Suprapubic skin (tissue), 3 donors: ENCODE data around the gene PARVB.

Source experiments
- EP300 ChIP-seq: sonication (generic); formaldehyde crosslinking; IDR thresholded peaks from one replicate; pipeline ENCODE4 v1.6.1; 2017; ENCODE audit warnings: antibody characterized with exemption
- TF ChIP-seq, protein P1 (sequence below), 2 donors: fragments of 200-600 bp in 1 of 2; fragments of 450-650 bp in 1 of 2; sonication (generic) in 1 of 2; IDR thresholded peaks; one replicate each; pipeline ENCODE4 v1.5.1; 2016 to 2019; ENCODE audit warnings: antibody characterized with exemption in 2 of 2, mild to moderate bottlenecking in 1 of 2, moderate library complexity in 1 of 2

DNA sequence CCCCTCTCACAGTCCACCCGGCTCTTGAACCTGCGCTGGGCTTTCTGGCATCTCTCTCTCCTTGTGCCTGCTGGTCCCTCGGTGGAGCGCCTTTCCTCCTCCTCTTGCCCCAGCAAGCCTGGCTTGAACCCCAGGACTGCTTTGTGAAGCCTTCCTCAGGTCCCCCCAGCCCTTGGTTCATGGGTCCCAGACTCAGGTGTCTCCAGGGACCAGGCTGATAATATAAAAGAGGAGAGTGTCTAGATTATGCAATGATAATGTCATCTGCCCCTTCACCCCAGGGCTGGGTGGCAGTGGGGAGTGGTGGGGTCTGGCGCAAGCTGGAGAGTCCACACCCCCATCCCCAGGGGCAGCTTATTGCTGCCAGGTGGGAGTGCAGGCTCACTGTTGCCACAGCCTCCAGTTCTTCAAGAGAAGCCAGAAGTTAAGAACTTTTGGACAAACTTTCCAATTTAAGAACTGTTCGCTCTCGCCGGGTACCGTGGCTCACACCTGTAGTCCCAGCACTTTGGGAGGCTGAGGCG, 120.0 kb downstream of the PARVB start:
- TF ChIP-seq, protein P1, sequence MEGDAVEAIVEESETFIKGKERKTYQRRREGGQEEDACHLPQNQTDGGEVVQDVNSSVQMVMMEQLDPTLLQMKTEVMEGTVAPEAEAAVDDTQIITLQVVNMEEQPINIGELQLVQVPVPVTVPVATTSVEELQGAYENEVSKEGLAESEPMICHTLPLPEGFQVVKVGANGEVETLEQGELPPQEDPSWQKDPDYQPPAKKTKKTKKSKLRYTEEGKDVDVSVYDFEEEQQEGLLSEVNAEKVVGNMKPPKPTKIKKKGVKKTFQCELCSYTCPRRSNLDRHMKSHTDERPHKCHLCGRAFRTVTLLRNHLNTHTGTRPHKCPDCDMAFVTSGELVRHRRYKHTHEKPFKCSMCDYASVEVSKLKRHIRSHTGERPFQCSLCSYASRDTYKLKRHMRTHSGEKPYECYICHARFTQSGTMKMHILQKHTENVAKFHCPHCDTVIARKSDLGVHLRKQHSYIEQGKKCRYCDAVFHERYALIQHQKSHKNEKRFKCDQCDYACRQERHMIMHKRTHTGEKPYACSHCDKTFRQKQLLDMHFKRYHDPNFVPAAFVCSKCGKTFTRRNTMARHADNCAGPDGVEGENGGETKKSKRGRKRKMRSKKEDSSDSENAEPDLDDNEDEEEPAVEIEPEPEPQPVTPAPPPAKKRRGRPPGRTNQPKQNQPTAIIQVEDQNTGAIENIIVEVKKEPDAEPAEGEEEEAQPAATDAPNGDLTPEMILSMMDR (IDR thresholded peaks at IDR 0.05): no peak
- TF ChIP-seq EP300: no peak
